ENCODE measurements around the gene HEG1. TPM values are rescaled to one million over a fixed set of nuclear protein-coding genes. Genes with fewer than 3 reads are reported as not detected.
A peak's percentile ranks its signal among the peaks of the same experiment; 100 is the strongest.

HEG1 gene
- total RNA-seq, 6 experiments from 2014 or later: 88.6 to 126 (median 105) TPM

DNA sequence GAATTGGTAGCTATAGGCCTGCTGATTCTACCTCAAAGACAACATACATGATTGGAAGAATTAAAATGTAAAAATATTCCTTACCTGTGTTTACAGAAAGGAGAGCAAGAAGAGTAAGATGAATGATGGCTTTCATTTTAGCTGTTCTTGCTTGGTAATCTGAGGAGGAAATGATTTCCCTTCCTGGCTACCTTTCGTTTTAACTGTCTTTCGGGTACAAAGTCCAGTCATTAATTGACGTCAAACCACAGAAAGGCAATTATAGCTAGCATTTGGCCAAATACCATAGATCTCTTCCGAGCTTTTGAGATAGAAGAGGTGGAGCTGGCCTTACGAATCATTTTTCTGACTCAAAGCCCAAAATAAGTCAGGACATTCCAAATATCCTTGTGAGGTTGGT, 121.2 kb downstream of the HEG1 start, which contains the start of gene MUC13:
Gene MUC13 (minus strand): TSS at position 175 of the 400 bp plus-strand sequence. CDS start 39 bp downstream, at position 136.
- peaks cover 15% of the 10 kb centered on the region for H3K27me3 Mint-ChIP-seq (ENCODE audit: insufficient read depth)
- no peaks in the 10 kb centered on the region for H3K9me3 Mint-ChIP-seq
- no peak for DNase-seq
- 0 out of 2 replicates have a peak, but pooled peaks cover 5% of the 10 kb centered on the region for H3K36me3 Mint-ChIP-seq (ENCODE audit: low read depth)
- H3K4me3 Mint-ChIP-seq: no peak within 1 kb of the TSS
- no peak within 1 kb of the TSS for H3K27ac Mint-ChIP-seq
- no peaks in the 10 kb centered on the region; the same call in 1 of the 2 replicates for H3K4me1 Mint-ChIP-seq (ENCODE audit: low read depth)
- TF ChIP-seq, protein P1, sequence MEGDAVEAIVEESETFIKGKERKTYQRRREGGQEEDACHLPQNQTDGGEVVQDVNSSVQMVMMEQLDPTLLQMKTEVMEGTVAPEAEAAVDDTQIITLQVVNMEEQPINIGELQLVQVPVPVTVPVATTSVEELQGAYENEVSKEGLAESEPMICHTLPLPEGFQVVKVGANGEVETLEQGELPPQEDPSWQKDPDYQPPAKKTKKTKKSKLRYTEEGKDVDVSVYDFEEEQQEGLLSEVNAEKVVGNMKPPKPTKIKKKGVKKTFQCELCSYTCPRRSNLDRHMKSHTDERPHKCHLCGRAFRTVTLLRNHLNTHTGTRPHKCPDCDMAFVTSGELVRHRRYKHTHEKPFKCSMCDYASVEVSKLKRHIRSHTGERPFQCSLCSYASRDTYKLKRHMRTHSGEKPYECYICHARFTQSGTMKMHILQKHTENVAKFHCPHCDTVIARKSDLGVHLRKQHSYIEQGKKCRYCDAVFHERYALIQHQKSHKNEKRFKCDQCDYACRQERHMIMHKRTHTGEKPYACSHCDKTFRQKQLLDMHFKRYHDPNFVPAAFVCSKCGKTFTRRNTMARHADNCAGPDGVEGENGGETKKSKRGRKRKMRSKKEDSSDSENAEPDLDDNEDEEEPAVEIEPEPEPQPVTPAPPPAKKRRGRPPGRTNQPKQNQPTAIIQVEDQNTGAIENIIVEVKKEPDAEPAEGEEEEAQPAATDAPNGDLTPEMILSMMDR (IDR thresholded peaks at IDR 0.05): no peak

DNA sequence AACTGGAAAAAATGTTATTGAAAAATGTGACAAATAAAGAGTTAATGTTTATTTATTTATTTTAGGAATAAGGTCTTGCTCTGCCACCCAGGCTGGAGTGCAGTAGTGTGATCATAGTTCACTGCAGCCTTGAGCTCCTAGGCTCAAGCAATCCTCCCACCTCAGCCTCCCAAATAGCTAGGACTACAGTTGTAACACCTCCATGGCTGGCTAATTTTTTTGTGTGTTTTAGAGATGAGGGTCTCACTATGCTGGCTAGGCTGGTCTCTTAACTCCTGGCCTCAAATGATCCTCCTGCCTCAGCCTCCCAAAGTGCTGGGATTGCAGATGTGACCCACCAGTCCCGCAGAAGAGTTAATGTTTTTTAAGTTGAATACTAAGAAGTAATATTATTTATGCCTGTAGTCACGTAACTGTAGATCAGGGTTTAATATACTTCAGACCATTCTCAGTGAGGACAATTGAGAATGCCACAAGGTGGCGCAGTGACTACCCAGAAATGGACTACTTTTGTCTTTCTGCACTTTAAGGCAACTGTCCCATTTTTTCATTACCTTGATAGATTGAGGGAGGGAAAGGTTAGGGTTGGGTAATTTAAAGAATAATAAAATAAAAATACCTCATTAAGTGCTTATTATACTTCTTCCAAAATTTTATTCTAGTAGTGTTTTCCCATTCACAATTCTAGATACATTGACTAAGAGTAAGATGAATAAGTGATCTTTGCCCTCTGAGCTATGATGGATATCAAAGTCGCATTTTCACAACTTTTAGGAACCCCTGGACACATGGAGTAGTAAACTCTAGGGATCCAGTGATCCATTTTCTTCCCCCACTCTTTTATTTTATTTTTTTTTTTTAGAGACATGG, 127.2 kb downstream of the HEG1 start:
- TF ChIP-seq, protein P1 (IDR thresholded peaks at IDR 0.05): peak; percentile 94
- H3K27ac Mint-ChIP-seq: no peak overlapping the region
- H3K27me3 Mint-ChIP-seq (ENCODE audit: insufficient read depth): peaks cover 8% of the 10 kb centered on the region
- no peaks in the 10 kb centered on the region for H3K36me3 Mint-ChIP-seq (ENCODE audit: low read depth)
- H3K4me3 Mint-ChIP-seq: no peak overlapping the region; the same call in 1 of the 2 replicates
- no peaks in the 10 kb centered on the region for H3K9me3 Mint-ChIP-seq
- DNase-seq: peak; percentile 53
- H3K4me1 Mint-ChIP-seq (ENCODE audit: low read depth): peaks cover 17% of the 10 kb centered on the region

DNA sequence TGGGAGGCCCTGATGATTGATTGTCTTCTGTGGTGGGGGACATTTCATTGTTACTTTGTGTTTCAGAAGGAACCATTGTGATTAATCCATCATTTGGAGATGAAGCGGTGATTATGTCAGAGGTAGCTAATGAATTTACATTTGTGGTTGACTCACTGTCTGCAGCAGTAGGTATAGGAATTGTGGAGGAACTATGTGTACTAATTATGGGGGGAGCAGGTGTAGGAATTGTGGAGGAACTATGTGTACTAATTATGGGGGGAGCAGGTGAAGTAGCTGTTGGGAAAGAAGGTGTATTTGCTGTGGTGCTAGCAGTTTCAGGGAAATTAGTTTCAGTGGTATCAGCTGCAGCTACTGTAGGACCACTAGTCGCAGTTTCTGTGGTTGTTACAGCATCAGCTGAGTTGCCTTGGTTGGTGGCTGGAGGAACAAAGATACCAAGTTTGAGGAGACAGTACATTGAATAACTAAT, 128.2 kb downstream of the HEG1 start:
- Mint-ChIP-seq H3K4me3 (no peak overlapping the region), H3K27me3 (ENCODE audit: insufficient read depth) (peaks cover 5% of the 10 kb centered on the region), H3K27ac (no peak overlapping the region), H3K4me1 (ENCODE audit: low read depth) (peaks cover 20% of the 10 kb centered on the region), H3K36me3 (ENCODE audit: low read depth) (no peaks in the 10 kb centered on the region), H3K9me3 (no peaks in the 10 kb centered on the region)
- no peak for DNase-seq
- TF ChIP-seq, protein P1 (IDR thresholded peaks at IDR 0.05): no peak

DNA sequence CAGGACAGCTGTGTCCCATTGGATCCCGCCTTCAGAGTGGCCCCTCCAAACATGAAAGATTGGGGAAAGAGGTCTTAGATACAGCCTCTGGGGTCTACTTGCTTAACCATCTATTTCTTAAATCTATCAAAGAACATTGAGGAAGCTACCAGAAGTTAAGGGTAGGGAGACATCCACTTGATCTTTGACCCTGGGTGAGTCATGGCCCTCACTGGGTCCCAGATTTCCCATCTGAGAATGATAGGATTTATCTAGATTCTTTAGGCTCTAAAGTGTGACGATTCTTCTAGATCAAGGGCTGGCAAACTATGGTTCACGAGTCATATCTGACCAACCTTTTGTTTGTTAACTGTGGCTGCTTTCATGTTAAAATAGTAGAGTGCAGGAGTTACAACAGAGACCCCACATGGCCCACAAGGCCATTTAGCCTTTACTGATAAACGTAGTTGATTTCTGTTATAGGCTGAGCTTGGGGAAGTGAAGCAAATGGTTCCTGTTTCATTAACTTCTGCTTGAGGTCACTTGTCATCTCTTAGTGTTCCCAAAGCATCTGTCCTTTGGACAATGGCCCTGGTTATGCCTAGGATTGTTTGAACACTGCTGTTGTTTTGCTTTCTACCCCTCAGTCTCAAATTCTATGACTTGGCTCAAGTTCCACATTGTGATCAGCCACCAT, 129.2 kb downstream of the HEG1 start:
- no peak for DNase-seq
- H3K9me3 Mint-ChIP-seq: no peaks in the 10 kb centered on the region
- no peak overlapping the region for H3K27ac Mint-ChIP-seq
- no peak overlapping the region for H3K4me3 Mint-ChIP-seq
- H3K36me3 Mint-ChIP-seq (ENCODE audit: low read depth): no peaks in the 10 kb centered on the region
- TF ChIP-seq, protein P1 (IDR thresholded peaks at IDR 0.05): no peak
- peaks cover 20% of the 10 kb centered on the region for H3K4me1 Mint-ChIP-seq (ENCODE audit: low read depth)
- no peaks in the 10 kb centered on the region; the same call in 1 of the 2 replicates for H3K27me3 Mint-ChIP-seq (ENCODE audit: insufficient read depth)

DNA sequence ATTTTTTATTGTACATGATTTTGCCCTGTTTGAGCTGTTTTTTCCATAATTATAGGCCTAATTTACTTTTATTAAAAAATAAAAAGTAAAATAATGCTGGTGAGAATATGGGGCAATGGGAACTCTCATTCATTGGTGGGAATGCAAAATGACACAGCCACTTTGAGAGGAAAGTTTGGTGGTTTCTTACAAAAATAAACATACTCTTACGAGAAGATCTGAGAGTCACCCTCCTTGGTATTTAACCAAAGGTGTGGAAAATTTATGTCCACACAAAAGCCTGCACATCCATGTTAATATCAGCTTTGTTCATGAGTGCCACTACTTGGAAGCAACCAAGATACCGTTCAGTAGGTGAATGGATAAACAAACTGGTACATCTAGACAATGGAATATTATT, 131.1 kb downstream of the HEG1 start:
- no peak overlapping the region for H3K27ac Mint-ChIP-seq
- no peak for DNase-seq
- H3K9me3 Mint-ChIP-seq: no peaks in the 10 kb centered on the region

More for the DNA sequence above, 131.1 kb downstream of the HEG1 start:
- Mint-ChIP-seq H3K36me3 (ENCODE audit: low read depth) (no peaks in the 10 kb centered on the region), H3K4me1 (ENCODE audit: low read depth) (peaks cover 25% of the 10 kb centered on the region), H3K4me3 (no peak overlapping the region), H3K27me3 (ENCODE audit: insufficient read depth) (peaks cover 2% of the 10 kb centered on the region; the same call in 1 of the 2 replicates)
- TF ChIP-seq, protein P1 (IDR thresholded peaks at IDR 0.05): no peak

Measured in HFFc6 (cell line).